LNCAP (cell line): ENCODE results near the gene ZNF485.

ENCODE experiments used
- TF ChIP-seq, protein P1 (sequence below): fragments of 450-650 bp; IDR thresholded peaks from 2 replicates; pipeline ENCODE4 v1.5.1; 2017; ENCODE audit warnings: mild to moderate bottlenecking

The ZNF485 gene

DNA sequence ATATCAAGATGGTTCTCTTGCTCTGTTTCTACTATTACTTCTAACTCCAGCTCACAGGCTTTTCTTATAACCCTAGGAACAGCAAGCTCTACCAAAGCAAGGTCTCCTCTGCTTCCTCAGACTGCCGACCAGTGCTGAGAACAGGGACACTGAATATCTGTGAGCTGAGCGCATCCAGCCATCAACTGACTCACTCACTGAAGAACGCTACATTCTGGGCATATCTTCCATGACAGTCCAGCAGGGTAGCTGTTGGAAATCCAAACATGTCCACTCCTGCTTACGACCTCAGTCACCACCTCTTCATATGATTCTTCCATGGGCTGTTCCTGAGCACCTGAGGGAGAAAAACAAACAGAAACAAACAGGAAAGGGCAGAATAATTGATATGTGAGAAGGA, 39.6 kb downstream of the ZNF485 start:
- TF ChIP-seq, protein P1, sequence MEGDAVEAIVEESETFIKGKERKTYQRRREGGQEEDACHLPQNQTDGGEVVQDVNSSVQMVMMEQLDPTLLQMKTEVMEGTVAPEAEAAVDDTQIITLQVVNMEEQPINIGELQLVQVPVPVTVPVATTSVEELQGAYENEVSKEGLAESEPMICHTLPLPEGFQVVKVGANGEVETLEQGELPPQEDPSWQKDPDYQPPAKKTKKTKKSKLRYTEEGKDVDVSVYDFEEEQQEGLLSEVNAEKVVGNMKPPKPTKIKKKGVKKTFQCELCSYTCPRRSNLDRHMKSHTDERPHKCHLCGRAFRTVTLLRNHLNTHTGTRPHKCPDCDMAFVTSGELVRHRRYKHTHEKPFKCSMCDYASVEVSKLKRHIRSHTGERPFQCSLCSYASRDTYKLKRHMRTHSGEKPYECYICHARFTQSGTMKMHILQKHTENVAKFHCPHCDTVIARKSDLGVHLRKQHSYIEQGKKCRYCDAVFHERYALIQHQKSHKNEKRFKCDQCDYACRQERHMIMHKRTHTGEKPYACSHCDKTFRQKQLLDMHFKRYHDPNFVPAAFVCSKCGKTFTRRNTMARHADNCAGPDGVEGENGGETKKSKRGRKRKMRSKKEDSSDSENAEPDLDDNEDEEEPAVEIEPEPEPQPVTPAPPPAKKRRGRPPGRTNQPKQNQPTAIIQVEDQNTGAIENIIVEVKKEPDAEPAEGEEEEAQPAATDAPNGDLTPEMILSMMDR, result no peak

DNA sequence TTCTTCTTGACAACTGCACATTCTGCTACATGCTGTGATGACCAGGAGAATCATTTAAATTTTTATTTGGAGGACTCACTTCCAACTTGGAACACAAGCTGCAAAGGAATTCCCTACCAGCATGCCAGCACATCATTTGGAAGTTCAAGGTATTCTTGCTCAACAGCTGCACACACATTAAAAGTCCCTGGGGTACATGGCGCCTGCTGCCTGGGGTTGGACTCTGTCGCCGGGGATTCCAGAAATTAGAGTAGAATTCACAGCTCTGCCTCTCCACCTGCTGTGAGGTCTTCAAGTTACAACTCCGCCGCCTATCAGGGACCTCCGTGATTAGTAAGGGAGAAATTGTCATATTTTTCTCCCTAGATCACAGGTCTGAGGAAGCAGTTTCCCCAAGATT, 41.3 kb downstream of the ZNF485 start:
- TF ChIP-seq, protein P1, result no peak

DNA sequence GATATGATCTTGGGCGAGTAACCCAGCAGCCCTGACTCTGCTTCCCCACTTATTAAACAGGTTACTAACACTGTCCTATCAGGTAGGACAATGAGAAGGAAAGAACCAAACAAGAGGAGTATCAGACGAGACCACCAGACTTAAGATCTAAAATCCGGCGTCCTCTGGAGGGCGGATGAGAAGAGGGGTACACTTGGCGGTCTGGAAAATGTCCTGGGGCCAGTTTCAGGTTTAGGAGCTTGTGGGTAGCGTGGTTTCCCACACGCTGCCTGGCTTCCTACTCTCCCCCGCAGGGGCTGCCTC, 41.8 kb downstream of the ZNF485 start:
- TF ChIP-seq, protein P1, result no peak

DNA sequence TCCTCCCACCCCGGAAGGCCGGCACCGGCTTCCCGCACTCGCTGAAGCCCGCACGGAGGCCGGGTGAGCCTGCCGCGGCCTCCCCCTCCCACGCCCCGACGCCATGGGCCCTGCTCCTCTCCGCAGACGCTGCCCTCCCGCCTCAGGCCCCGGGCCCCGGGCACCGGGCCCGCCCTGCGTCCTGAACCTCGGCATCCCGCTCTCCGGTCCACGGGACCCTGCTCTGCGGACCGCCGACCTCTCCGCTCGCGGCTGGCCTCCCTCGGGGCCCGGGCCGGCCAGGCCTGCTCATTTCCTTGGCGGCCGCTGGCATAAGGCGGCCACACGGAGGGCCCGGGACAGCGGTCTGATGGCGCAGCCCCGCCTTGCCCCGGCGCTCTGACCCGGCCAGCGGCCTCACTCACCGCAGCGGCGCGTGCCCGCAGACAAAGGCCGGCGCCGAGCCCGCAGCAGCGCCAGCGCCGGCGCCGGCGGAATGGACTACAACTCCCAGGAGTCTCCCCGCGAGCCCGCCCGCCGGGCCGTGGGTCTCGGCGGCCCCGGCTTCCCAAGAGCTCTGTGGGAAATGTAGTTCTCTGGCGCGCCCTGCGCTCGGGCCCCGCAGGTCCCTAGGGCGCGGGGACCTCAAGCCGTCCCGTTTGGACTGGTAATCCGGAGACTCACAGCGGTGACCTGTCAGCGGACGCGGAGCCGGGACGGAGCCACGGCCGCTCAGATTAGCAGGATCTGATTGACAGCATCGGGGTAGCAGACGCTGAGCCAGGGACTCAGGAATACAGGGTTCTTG, 42.4 kb downstream of the ZNF485 start, which contains the start of gene ZNF32:
Gene ZNF32 (minus strand): TSS at position 484 of the 787 bp plus-strand sequence. CDS start 2,748 bp downstream, outside the sequence.
- TF ChIP-seq, protein P1, result no peak

GRCh38 chr10:43649185-43649523, 42.9 kb downstream of the ZNF485 start:
- TF ChIP-seq, protein P1, result no peak

DNA sequence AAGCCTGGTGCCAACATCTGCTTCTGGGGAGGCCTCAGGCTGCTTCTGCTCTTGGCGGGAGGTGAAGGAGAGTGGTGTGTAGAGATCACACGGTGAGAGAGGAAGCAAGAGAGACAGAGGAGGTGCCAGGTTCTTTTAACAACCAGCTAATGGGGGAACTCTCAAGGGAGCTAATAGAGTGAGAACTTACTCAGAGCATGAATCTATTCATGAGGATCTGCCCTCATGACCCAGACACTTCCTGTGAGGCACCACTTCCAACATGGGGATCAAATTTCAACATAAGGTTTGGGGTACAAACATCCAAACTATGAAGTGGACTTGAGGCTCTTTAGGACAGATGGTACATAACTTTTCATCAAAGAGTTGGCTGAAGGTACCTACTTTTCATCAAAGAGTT, 47.5 kb downstream of the ZNF485 start:
- TF ChIP-seq, protein P1, result no peak

- TF ChIP-seq, protein P1, result no peak
Observed at GRCh38 chr10:43655311-43655710, 49.1 kb downstream of the ZNF485 start.

DNA sequence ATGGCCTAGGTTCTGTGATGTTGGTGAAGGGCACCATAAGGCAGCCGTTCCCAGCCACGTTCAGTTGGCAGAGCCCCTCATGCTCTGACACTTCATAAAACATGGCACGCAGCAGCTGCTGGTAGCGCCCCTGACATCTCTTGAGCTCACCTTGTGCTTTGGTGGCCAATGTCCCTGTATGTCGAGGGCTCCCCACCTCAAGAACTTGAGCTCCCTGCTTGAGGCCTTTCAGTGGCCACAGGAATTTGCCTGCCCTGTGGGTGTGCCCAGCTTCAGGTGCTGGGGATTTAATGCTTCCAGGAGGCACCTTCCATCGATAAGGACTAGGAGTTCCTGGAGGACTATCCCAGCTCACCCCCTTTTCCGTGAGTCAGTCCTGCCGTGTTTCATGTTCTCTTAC, 52.0 kb downstream of the ZNF485 start:
- TF ChIP-seq, protein P1, result no peak
